Keratinocyte (primary cell): ENCODE results near the gene PFKP. TPM values are rescaled to one million over a fixed set of nuclear protein-coding genes. Genes with fewer than 3 reads are reported as not detected.

Experiments used
- DNase-seq: peaks from one replicate; pipeline ENCODE4 v3.0.0-alpha.2; 2011; ENCODE audit warnings: low read depth, missing footprints, low spot score
- FAIRE-seq: peaks from 2 replicates; lab custom pipeline; 2011; peaks lifted over from hg19 to GRCh38; lab: Jason Lieb, UNC
- H2AFZ ChIP-seq: 2 replicates; pipeline ENCODE4 v1.6.0; 2012; ENCODE audit warnings: low read length, control low read depth, inconsistent platforms; ENCODE audit not compliant: control insufficient read depth
- H3K27ac ChIP-seq: 2 replicates; pipeline ENCODE4 v1.5.1; 2011; ENCODE audit warnings: low read length; ENCODE audit not compliant: control insufficient read depth, insufficient read depth
- H3K27me3 ChIP-seq: 3 replicates; pipeline ENCODE4 v1.6.0; 2011; ENCODE audit warnings: low read length; ENCODE audit not compliant: control insufficient read depth, insufficient read depth; ENCODE audit errors: extremely low read depth
- H3K36me3 ChIP-seq, 2 experiments: 2 replicates in 1 of 2; 3 replicates in 1 of 2; pipeline ENCODE4 v1.5.1; 2011; ENCODE audit warnings: low read length in 2 of 2, mild to moderate bottlenecking in 1 of 2; ENCODE audit not compliant: control insufficient read depth in 2 of 2, insufficient read depth in 2 of 2; ENCODE audit errors: extremely low read depth in 1 of 2
- H3K4me1 ChIP-seq: 3 replicates; pipeline ENCODE4 v1.5.1; 2011; ENCODE audit warnings: low read length; ENCODE audit not compliant: control insufficient read depth, insufficient read depth; ENCODE audit errors: extremely low read depth
- H3K4me2 ChIP-seq: 3 replicates; pipeline ENCODE4 v1.6.0; 2011; ENCODE audit warnings: low read depth, low read length; ENCODE audit not compliant: control insufficient read depth, insufficient read depth; ENCODE audit errors: extremely low read depth
- H3K4me3 ChIP-seq, 3 experiments: fragments of 200-600 bp in 1 of 3; sonication (generic) in 1 of 3; 2 replicates in 2 of 3; 3 replicates in 1 of 3; pipeline ENCODE4 v1.5.1; 2011 to 2016; ENCODE audit warnings: low read length in 3 of 3, mild to moderate bottlenecking in 3 of 3, control low read depth in 2 of 3, inconsistent platforms in 1 of 3, low read depth in 1 of 3, mixed read lengths in 1 of 3, mixed run types in 1 of 3, moderate library complexity in 1 of 3; ENCODE audit not compliant: control insufficient read depth in 2 of 3, insufficient read depth in 2 of 3; ENCODE audit errors: extremely low read depth in 1 of 3
- H3K79me2 ChIP-seq: 2 replicates; pipeline ENCODE4 v1.6.0; 2012; ENCODE audit warnings: low read length; ENCODE audit not compliant: control insufficient read depth, insufficient read depth
- H3K9ac ChIP-seq: 3 replicates; pipeline ENCODE4 v1.6.0; 2011; ENCODE audit warnings: low read length; ENCODE audit not compliant: control insufficient read depth, insufficient read depth; ENCODE audit errors: extremely low read depth
- H3K9me1 ChIP-seq: 3 replicates; pipeline ENCODE4 v1.6.0; 2011; ENCODE audit warnings: low read length; ENCODE audit not compliant: control insufficient read depth, insufficient read depth; ENCODE audit errors: extremely low read depth
- H3K9me3 ChIP-seq: 2 replicates; pipeline ENCODE4 v1.5.1; 2012; ENCODE audit warnings: low read depth, low read length; ENCODE audit not compliant: control insufficient read depth
- H4K20me1 ChIP-seq: 3 replicates; pipeline ENCODE4 v1.6.0; 2011; ENCODE audit warnings: low read length; ENCODE audit not compliant: control insufficient read depth, insufficient read depth; ENCODE audit errors: extremely low read depth
- EZH2 ChIP-seq: IDR thresholded peaks from one replicate; pipeline ENCODE4 v1.6.1; 2012; ENCODE audit warnings: inconsistent platforms, mild to moderate bottlenecking, low read length, moderate library complexity
- dilution Hi-C: fragments of 300-500 bp; cut with MboI; formaldehyde crosslinking; loops from one replicate; pipeline ENCODE4 v1.7.0; 2020; ENCODE audit warnings: low sequenced_read_pairs; ENCODE audit not compliant: extremely low pct_ligation_motif_present
- polyA plus RNA-seq, 5 experiments: library from polyadenylated mRNA; depleted of rRNA in 3 of 5; stranded (reverse) in 3 of 5; stranded (forward) in 1 of 5; unstranded in 1 of 5; fragments of >200 nt; gene quantifications; 1 replicate in 1 of 5; 2 replicates in 3 of 5; 3 replicates in 1 of 5; pipeline versions ENCODE4 v1.2.1 to v1.2.3, GENCODE V29; 2011 to 2012; ENCODE audit warnings: missing spikeins in 2 of 5, low read depth in 1 of 5, low replicate concordance in 1 of 5
- TF ChIP-seq, protein P1 (sequence below), 3 experiments: IDR thresholded peaks in 1 of 3; conservative IDR thresholded peaks in 1 of 3; optimal IDR thresholded peaks in 1 of 3; 2 replicates in 2 of 3; 3 replicates in 1 of 3; pipeline versions ENCODE3 to v1.5.1; 2011; ENCODE audit warnings: low read length in 3 of 3, mild to moderate bottlenecking in 3 of 3, moderate library complexity in 2 of 3, control low read depth in 1 of 3, inconsistent platforms in 1 of 3; ENCODE audit not compliant: insufficient read depth in 2 of 3; ENCODE audit errors: extremely low read depth in 1 of 3

The PFKP gene
- polyA plus RNA-seq, 1 donor (not counting 4 experiments of a cell fraction or from before 2014, with no cell fraction given): 117 TPM

DNA sequence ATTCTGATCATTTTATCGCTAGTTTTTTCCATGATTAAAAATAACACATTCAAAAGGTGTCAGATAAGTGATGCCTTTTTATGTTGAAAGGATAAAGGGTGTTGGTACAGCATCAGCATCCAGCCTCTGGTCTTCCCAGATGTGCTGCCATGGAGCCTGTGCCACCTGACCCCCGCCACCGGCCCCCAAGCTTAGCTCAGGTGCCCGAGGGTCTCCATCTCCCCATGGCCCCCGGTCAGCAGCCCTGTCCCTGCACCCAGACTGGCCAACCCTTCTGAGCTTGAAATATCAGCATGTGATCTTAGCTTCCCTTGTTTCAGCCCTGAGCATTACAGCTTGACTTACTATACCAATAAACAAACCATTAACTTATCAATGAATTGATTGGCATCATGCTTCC, 24.6 kb downstream of the PFKP start:
- Histone ChIP-seq H2AFZ (no peak overlapping the region), H3K9me1 (peaks cover 8% of the 10 kb centered on the region), H3K27me3 (no peaks in the 10 kb centered on the region), H3K9ac (peak overlapping the region; percentile 80), H3K79me2 (peaks cover 63% of the 10 kb centered on the region), H3K36me3 (peaks cover 4 to 23% of the 10 kb centered on the region in 2 experiments), H3K4me3 (peak overlapping the region in 1 of 3 experiments; percentile 41), H3K9me3 (no peaks in the 10 kb centered on the region), H3K4me1 (peaks cover 66% of the 10 kb centered on the region), H3K27ac (peak overlapping the region; percentile 96), H3K4me2 (peak overlapping the region; percentile 98), H4K20me1 (no peaks in the 10 kb centered on the region)
- DNase-seq (no peak), FAIRE-seq (no peak)
- TF ChIP-seq, protein P1, sequence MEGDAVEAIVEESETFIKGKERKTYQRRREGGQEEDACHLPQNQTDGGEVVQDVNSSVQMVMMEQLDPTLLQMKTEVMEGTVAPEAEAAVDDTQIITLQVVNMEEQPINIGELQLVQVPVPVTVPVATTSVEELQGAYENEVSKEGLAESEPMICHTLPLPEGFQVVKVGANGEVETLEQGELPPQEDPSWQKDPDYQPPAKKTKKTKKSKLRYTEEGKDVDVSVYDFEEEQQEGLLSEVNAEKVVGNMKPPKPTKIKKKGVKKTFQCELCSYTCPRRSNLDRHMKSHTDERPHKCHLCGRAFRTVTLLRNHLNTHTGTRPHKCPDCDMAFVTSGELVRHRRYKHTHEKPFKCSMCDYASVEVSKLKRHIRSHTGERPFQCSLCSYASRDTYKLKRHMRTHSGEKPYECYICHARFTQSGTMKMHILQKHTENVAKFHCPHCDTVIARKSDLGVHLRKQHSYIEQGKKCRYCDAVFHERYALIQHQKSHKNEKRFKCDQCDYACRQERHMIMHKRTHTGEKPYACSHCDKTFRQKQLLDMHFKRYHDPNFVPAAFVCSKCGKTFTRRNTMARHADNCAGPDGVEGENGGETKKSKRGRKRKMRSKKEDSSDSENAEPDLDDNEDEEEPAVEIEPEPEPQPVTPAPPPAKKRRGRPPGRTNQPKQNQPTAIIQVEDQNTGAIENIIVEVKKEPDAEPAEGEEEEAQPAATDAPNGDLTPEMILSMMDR (optimal IDR thresholded peaks at IDR 0.05 in 1 of 3, IDR thresholded peaks at IDR 0.05 in 1 of 3, conservative IDR thresholded peaks at IDR 0.05 in 1 of 3; ENCODE audit: extremely low read depth in 1 of 3, insufficient read depth in 2 of 3, low read length in 3 of 3): no peak
- TF ChIP-seq EZH2: no peak
- dilution Hi-C loops: no loop called here

GRCh38 chr10:3093996-3094395, 26.6 kb downstream of the PFKP start:
- no peak for DNase-seq
- peaks cover 72% of the 10 kb centered on the region for H3K4me1 ChIP-seq
- dilution Hi-C loops: no loop called here

More at GRCh38 chr10:3093996-3094395, 26.6 kb downstream of the PFKP start:
- H3K4me2 ChIP-seq: peak overlapping the region; percentile 54
- H3K9ac ChIP-seq: peak overlapping the region; percentile 41
- peak overlapping the region; percentile 85 for H3K27ac ChIP-seq
- peaks cover 6% of the 10 kb centered on the region for H3K9me1 ChIP-seq
- H2AFZ ChIP-seq: no peak overlapping the region
- TF ChIP-seq EZH2: no peak
- TF ChIP-seq, protein P1 (optimal IDR thresholded peaks at IDR 0.05 in 1 of 3, IDR thresholded peaks at IDR 0.05 in 1 of 3, conservative IDR thresholded peaks at IDR 0.05 in 1 of 3; ENCODE audit: extremely low read depth in 1 of 3, insufficient read depth in 2 of 3, low read length in 3 of 3): no peak
- peaks cover 4 to 18% of the 10 kb centered on the region in 2 experiments for H3K36me3 ChIP-seq
- H3K27me3 ChIP-seq: no peaks in the 10 kb centered on the region
- no peaks in the 10 kb centered on the region for H3K9me3 ChIP-seq
- peaks cover 64% of the 10 kb centered on the region for H3K79me2 ChIP-seq
- H3K4me3 ChIP-seq: peak overlapping the region in 1 of 3 experiments; percentile 61
- no peak for FAIRE-seq
- no peaks in the 10 kb centered on the region for H4K20me1 ChIP-seq
